ENCODE data around the gene RHOU. TPM values are rescaled to one million over a fixed set of nuclear protein-coding genes. Genes with fewer than 3 reads are reported as not detected.

RHOU gene
- total and polyA plus RNA-seq, 2 donors (not counting 3 experiments of a cell fraction or from before 2014, with no cell fraction given): 0.04 to 0.40 TPM

- no peak overlapping the region for H3K27ac ChIP-seq (ENCODE audit: insufficient read depth, low read depth, low read length)
- H4K20me1 ChIP-seq (replicated peaks; ENCODE audit: control insufficient read depth, extremely low read depth, insufficient read depth, low read length): no peaks in the 10 kb centered on the region
- H3K9me3 ChIP-seq (replicated peaks; ENCODE audit: control insufficient read depth, insufficient read depth, low read length): no peaks in the 10 kb centered on the region
- H3K4me1 ChIP-seq (ENCODE audit: control insufficient read depth, extremely low read depth, insufficient read depth, low read length): no peaks in the 10 kb centered on the region
- TF ChIP-seq MYC (IDR thresholded peaks at IDR 0.05; ENCODE audit: low read depth, low read length) (no peak), CTCF (IDR thresholded peaks at IDR 0.05; ENCODE audit: extremely low read depth in 1 of 2, insufficient read depth in 1 of 2, low read depth in 1 of 2, low read length in 2 of 2) (no peak), POLR2A (IDR thresholded peaks at IDR 0.05; ENCODE audit: low read depth, low read length) (no peak), MAX (IDR thresholded peaks at IDR 0.05; ENCODE audit: insufficient read depth, insufficient read length) (no peak), JUN (IDR thresholded peaks at IDR 0.05; ENCODE audit: borderline replicate concordance, insufficient read depth, insufficient read length, low read depth) (no peak), GATA2 (IDR thresholded peaks at IDR 0.05; ENCODE audit: insufficient read depth, insufficient read length, low read depth, low read length) (no peak), FOS (IDR thresholded peaks at IDR 0.05; ENCODE audit: borderline replicate concordance, insufficient read depth, low read length) (no peak), POLR2AphosphoS5 (IDR thresholded peaks at IDR 0.05; ENCODE audit: insufficient read depth, low read depth, low read length) (no peak), EZH2 (IDR thresholded peaks at IDR 0.05; ENCODE audit: borderline replicate concordance, low read depth, low read length, severe bottlenecking) (no peak)
- DNase-seq (ENCODE audit: low read depth, low spot score) (no peak), FAIRE-seq (no peak)
- no peak overlapping the region for H3K4me2 ChIP-seq (ENCODE audit: insufficient read depth, low read length)
- intact Hi-C loops (cut with micrococcal nuclease) (no loop called here), dilution Hi-C loops (cut with MboI; ENCODE audit: extremely low pct_ligation_motif_present, low sequenced_read_pairs) (no loop called here)
- CTCF ChIA-PET: interaction anchor here (1.5 kb wide), 1 partner anchor 11 kb away, joined by 4 read pairs; no protein-coding TSS in a partner anchor
- no peaks in the 10 kb centered on the region for H3K79me2 ChIP-seq (ENCODE audit: control insufficient read depth, insufficient read depth, low read length)
- H3K4me3 ChIP-seq (replicated peaks in 1 of 3; ENCODE audit: insufficient read depth in 1 of 3, low read depth in 1 of 3, low read length in 3 of 3): no peak overlapping the region
- no peaks in the 10 kb centered on the region for H3K36me3 ChIP-seq (ENCODE audit: control insufficient read depth in 2 of 2, extremely low read depth in 1 of 2, insufficient read depth in 2 of 2, low read length in 2 of 2)
- H3K9me1 ChIP-seq (replicated peaks; ENCODE audit: control insufficient read depth, extremely low read depth, insufficient read depth, low read length): no peaks in the 10 kb centered on the region
- no TSS peak for BruUV-seq (replicated peaks)
- H3K27me3 ChIP-seq (ENCODE audit: control insufficient read depth in 2 of 2, insufficient read depth in 2 of 2, low read length in 2 of 2): peaks cover 3 to 12% of the 10 kb centered on the region in 2 experiments
- no peak overlapping the region for H2AFZ ChIP-seq (ENCODE audit: low read depth, low read length)
- POLR2A ChIA-PET: no interaction called here
- no peak overlapping the region for H3K9ac ChIP-seq (replicated peaks; ENCODE audit: extremely low read depth, insufficient read depth, low read length)
Observed at GRCh38 chr1:228751360-228752098, 16.2 kb downstream of the RHOU start.

All from endothelial cell of umbilical vein (primary cell).